ENCODE data around the gene SNRNP48.

- TF ChIP-seq EZH2phosphoT487 (IDR thresholded peaks at IDR 0.05) = no peak
- TF ChIP-seq, protein P1, sequence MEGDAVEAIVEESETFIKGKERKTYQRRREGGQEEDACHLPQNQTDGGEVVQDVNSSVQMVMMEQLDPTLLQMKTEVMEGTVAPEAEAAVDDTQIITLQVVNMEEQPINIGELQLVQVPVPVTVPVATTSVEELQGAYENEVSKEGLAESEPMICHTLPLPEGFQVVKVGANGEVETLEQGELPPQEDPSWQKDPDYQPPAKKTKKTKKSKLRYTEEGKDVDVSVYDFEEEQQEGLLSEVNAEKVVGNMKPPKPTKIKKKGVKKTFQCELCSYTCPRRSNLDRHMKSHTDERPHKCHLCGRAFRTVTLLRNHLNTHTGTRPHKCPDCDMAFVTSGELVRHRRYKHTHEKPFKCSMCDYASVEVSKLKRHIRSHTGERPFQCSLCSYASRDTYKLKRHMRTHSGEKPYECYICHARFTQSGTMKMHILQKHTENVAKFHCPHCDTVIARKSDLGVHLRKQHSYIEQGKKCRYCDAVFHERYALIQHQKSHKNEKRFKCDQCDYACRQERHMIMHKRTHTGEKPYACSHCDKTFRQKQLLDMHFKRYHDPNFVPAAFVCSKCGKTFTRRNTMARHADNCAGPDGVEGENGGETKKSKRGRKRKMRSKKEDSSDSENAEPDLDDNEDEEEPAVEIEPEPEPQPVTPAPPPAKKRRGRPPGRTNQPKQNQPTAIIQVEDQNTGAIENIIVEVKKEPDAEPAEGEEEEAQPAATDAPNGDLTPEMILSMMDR (IDR thresholded peaks at IDR 0.05) = no peak
Observed at GRCh38 chr6:7579851-7580250, 10.1 kb upstream of the SNRNP48 start.
